DOHH2 (cell line): ENCODE results near the gene APH1B.

Experiments used
- CTCF ChIP-seq: fragments of 200-600 bp; sonication (generic); IDR thresholded peaks from one replicate; pipeline ENCODE4 v1.5.1; 2014; ENCODE audit warnings: antibody characterized with exemption, mild to moderate bottlenecking, low read depth, low read length; ENCODE audit not compliant: poor library complexity, severe bottlenecking
- EZH2phosphoT487 ChIP-seq: fragments of 200-600 bp; sonication (generic); IDR thresholded peaks from 2 replicates; pipeline ENCODE4 v1.6.1; 2017; ENCODE audit warnings: borderline replicate concordance, mild to moderate bottlenecking, antibody characterized with exemption, low read length, moderate library complexity, mixed read lengths

GRCh38 chr15:63288778-63289378 lies 11.5 kb downstream of the APH1B start:
- TF ChIP-seq CTCF: peak; percentile 60
- TF ChIP-seq EZH2phosphoT487: no peak
